Right hindlimb (tissue), 1 donor: ENCODE measurements around the gene BAZ1B.
"Not testable (repeated sequence)": the region's sequence is repeated elsewhere in the genome, so short reads cannot be mapped to it uniquely, and the experiment has no call there.

ENCODE experiments used
- DNase-seq: peaks from one replicate; pipeline ENCODE4 v3.0.0-alpha.2; 2018

The BAZ1B gene

GRCh38 chr7:73541722-73542121 is 19.6 kb upstream of the BAZ1B start:
- DNase-seq: no peak

DNA sequence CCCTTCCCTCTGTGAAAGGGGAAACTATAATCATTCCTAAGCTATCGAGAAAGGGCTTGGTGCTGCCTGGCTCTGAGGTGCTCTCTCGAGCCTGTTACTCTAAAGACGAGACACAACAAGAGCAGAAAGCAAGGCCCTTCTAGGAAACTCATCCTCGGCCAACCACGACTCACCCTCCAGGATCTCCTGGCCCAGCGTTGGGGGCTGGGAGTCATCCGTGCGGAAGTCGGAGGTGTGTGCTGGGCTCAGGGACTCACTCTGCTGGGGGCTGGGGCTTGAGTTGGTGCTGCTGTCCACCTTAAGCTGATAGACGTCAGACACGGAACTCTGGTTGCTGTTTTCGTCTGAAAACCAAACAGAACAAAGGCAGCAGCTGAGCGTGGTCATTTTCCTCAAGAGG is 17.6 kb upstream of the BAZ1B start:
- no peak for DNase-seq

- DNase-seq: not testable (repeated sequence)
These were observed 16.4 kb upstream of the BAZ1B start for GRCh38 chr7:73538510-73538909.

DNA sequence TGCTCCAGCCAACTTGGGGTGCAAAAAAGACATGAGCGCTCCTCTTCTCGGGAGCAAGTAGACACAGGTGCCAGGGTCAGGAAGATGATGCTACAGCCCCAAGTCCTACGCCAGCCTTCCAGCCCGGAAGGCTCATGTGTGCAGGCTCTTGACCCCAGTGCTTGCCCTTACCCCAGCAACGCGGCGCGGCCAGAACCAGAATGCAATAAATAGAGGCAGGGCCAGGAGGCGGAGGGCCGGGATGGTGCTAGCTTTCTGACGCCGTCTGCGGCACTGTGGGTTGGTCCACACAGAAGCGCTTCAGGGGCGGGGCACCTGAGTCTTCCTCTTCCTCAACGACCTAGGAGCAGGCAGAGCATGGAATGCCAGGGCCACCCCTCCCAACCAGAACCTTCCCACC is 15.0 kb upstream of the BAZ1B start:
- no peak for DNase-seq

GRCh38 chr7:73536479-73536878 is 14.4 kb upstream of the BAZ1B start:
- no peak for DNase-seq

DNA sequence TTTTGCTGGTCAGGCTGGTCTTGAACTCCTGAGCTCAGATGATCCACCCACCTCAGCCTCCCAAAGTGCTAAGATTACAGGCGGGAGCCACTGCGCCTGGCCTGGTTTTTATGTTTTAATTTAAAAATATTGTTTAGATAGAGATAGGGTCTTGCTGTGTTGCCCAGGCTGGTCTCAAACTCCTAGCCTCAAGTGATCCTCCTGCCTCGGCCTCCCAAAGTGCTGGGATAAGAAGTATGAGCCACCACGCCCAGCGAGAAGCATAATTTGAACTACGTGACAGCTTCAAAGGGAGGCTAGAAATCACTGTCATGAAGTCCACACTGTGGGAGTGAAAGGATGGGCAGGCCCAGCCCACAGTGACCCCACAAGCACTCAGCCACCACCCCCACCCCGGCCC is 13.8 kb upstream of the BAZ1B start:
- not testable (repeated sequence) for DNase-seq

- DNase-seq: no peak
These were observed 11.6 kb upstream of the BAZ1B start for GRCh38 chr7:73533742-73534141.

GRCh38 chr7:73532224-73532623 is 10.1 kb upstream of the BAZ1B start:
- DNase-seq: no peak

DNA sequence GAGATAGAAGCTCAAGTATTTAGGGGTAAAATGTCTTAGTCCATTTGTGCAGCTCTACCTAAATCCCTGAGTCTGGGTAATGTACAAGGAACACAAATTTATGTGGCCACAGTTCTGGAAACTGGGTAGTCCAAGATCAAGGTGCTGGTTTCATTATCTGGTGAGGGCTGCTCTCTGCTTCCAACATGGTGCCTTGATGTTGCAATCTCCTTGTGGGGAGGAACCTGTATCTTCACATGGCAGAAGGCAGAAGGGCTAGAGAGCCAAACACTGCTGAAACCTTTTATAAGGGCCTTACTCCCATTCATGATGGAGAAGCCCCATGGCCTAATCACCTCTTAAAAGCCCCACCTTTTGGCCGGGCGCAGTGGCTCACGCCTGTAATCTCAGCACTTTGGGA is 8.7 kb upstream of the BAZ1B start:
- no peak for DNase-seq

- DNase-seq: no peak
These were observed 5.1 kb upstream of the BAZ1B start for GRCh38 chr7:73526896-73527821.

- DNase-seq: not testable (repeated sequence)
These were observed 4.0 kb upstream of the BAZ1B start for GRCh38 chr7:73526158-73526494.

- DNase-seq: no peak
These were observed 423 bp downstream of the BAZ1B start for GRCh38 chr7:73521636-73522104.

GRCh38 chr7:73520673-73521635 is 1.1 kb downstream of the BAZ1B start:
- peak; percentile 40 for DNase-seq

DNA sequence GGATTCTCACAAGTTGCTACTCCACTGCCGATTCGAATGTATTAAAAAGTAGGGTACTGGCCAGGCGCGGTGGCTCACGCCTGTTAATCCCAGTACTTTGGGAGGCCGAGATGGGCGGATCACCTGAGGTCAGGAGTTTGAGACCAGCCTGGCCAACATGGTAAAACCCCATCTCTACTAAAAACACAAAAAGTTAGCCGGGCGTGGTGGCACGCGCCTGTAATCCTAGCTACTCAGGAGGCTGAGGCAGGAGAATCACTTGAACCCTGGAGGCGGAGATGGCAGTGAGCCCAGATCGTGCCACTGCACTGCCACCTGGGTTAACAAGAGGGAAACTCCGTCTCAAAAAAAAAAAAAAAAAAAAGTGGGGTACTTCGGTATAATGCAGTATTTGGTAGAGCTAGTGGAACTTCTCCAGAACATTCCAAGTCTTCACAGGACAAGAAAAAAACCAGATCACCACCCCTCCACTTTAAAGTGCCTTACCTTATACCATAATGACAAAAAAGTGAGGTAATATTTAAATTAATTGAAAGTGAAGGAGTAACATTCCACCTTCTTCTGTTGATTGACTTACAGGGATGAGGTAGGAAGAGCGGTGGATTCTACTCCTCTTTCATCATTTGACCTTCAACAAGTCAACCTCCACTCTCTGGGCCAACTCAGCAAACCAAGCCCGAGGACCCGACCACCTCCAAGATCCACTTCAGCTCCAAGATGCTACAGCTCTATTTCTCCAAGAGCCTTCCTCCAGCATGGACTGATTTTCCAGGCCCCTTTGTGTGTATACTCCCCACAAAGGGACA is 2.0 kb downstream of the BAZ1B start:
- no peak for DNase-seq

DNA sequence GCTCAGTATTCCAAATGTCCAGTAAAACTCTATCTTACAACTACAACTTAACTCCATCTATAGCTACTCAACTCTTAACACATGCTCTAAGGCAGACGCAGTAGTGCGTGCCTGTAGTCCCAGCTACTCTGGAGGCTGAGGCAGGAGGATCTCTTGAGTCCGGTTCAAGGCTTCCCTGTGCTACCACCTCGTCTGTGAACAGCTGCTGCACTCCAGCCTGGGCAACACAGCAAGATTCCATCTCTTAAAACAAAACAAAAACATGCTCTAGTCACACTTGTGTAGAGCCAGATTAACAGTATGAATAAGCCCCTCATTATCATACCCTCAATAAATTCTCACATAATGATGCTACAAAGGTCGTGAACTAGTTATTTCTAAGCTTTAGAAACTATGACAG is 3.6 kb downstream of the BAZ1B start:
- DNase-seq: no peak

GRCh38 chr7:73517241-73517995 is 4.7 kb downstream of the BAZ1B start:
- DNase-seq: no peak

- DNase-seq: no peak
These were observed 6.9 kb downstream of the BAZ1B start for GRCh38 chr7:73515178-73515577.

GRCh38 chr7:73512018-73512780 is 9.9 kb downstream of the BAZ1B start:
- DNase-seq: no peak

- DNase-seq: no peak
These were observed 12.6 kb downstream of the BAZ1B start for GRCh38 chr7:73509463-73509862.

GRCh38 chr7:73507556-73507955 is 14.5 kb downstream of the BAZ1B start:
- DNase-seq: no peak

- no peak for DNase-seq
These were observed 17.2 kb downstream of the BAZ1B start for GRCh38 chr7:73504920-73505319.
